AG04449 (cell line): ENCODE results near the gene ARID2.

Experiments used
- CTCF ChIA-PET: fragments of 350-600 bp; formaldehyde crosslinking; extraction: SDS; loops from one replicate; lab custom pipeline; 2021; ENCODE audit warnings: antibody characterized with exemption; lab: Yijun Ruan, JAX
- POLR2A ChIA-PET: fragments of 400-600, 350-600 bp; formaldehyde crosslinking; extraction: SDS; loops from one replicate; lab custom pipeline; 2020; ENCODE audit warnings: antibody characterized with exemption, inconsistent platforms; lab: Yijun Ruan, JAX
- DNase-seq: peaks from one replicate; pipeline ENCODE4 v3.0.0-alpha.2; 2010; ENCODE audit warnings: low read depth, low spot score
- H3K4me3 ChIP-seq: 2 replicates; pipeline ENCODE4 v1.5.1; 2011; ENCODE audit warnings: low read depth, mild to moderate bottlenecking, control low read depth, low read length
- CTCF ChIP-seq: IDR thresholded peaks from one replicate; pipeline ENCODE4 v1.5.1; 2011; ENCODE audit warnings: mild to moderate bottlenecking, moderate library complexity, low read length, control low read depth, inconsistent platforms; ENCODE audit not compliant: insufficient read depth; ENCODE audit errors: missing control alignments

Gene ARID2

GRCh38 chr12:45712319-45712718 lies 17.2 kb upstream of the ARID2 start:
- DNase-seq: no peak
- no peak for TF ChIP-seq CTCF
- CTCF ChIA-PET: no interaction called here
- POLR2A ChIA-PET: no interaction called here
- H3K4me3 ChIP-seq: no peak overlapping the region

- ChIA-PET CTCF (interaction anchor here (1.3 to 2.4 kb wide), 2 partner anchors 10 to 169 kb away, joined by 4 to 9 read pairs; no protein-coding TSS in a partner anchor), POLR2A (no interaction called here)
- no peak overlapping the region for H3K4me3 ChIP-seq
- DNase-seq: no peak
- no peak for TF ChIP-seq CTCF
These were observed 16.4 kb upstream of the ARID2 start for GRCh38 chr12:45713078-45713477.

GRCh38 chr12:45718306-45718705 lies 11.2 kb upstream of the ARID2 start:
- CTCF ChIA-PET: interaction anchor here (4.3 kb wide), 1 partner anchor 7 kb away, joined by 31 read pairs; no protein-coding TSS in a partner anchor
- DNase-seq: no peak

GRCh38 chr12:45720069-45720468 lies 9.4 kb upstream of the ARID2 start:
- H3K4me3 ChIP-seq: no peak overlapping the region
- no peak for DNase-seq
- POLR2A ChIA-PET: no interaction called here
- no peak for TF ChIP-seq CTCF
- CTCF ChIA-PET: interaction anchor here (0.5 to 1.5 kb wide), 2 partner anchors 176 to 1931 kb away, joined by 3 to 7 read pairs; no protein-coding TSS in a partner anchor

More at GRCh38 chr12:45718306-45718705, 11.2 kb upstream of the ARID2 start:
- TF ChIP-seq CTCF: no peak
- no peak overlapping the region for H3K4me3 ChIP-seq
- POLR2A ChIA-PET: no interaction called here

- ChIA-PET POLR2A (no interaction called here), CTCF (interaction anchor here (2.7 kb wide), 1 partner anchor 177 kb away, joined by 14 read pairs; no protein-coding TSS in a partner anchor)
- no peak overlapping the region for H3K4me3 ChIP-seq
- DNase-seq: no peak
- TF ChIP-seq CTCF: no peak
These were observed 8.1 kb upstream of the ARID2 start for GRCh38 chr12:45721369-45721768.

GRCh38 chr12:45721954-45722353 lies 7.6 kb upstream of the ARID2 start:
- POLR2A ChIA-PET: no interaction called here
- CTCF ChIA-PET: interaction anchor here (2.7 kb wide), 1 partner anchor 177 kb away, joined by 14 read pairs; no protein-coding TSS in a partner anchor
- TF ChIP-seq CTCF: no peak
- no peak for DNase-seq
- no peak overlapping the region for H3K4me3 ChIP-seq
